ENCODE data around the gene GPC3.

The GPC3 gene

GRCh38 chrX:133611676-133612075, 373.7 kb downstream of the GPC3 start:
- Mint-ChIP-seq H3K27ac (no peak overlapping the region), H3K4me3 (no peak overlapping the region), H3K9me3 (peaks cover 4 to 15% of the 10 kb centered on the region in 2 donors), H3K27me3 (no peaks in the 10 kb centered on the region), H3K4me1 (no peaks in the 10 kb centered on the region)
- ATAC-seq (no peak), DNase-seq (no peak)

GRCh38 chrX:133610056-133610455, 375.3 kb downstream of the GPC3 start:
- no peak overlapping the region for H3K4me3 Mint-ChIP-seq
- peaks cover 4 to 15% of the 10 kb centered on the region in 2 donors for H3K9me3 Mint-ChIP-seq
- no peak for ATAC-seq
- H3K27ac Mint-ChIP-seq: no peak overlapping the region
- no peaks in the 10 kb centered on the region for H3K27me3 Mint-ChIP-seq
- H3K4me1 Mint-ChIP-seq: no peaks in the 10 kb centered on the region
- no peak for DNase-seq

- H3K27me3 Mint-ChIP-seq: no peaks in the 10 kb centered on the region
- peaks cover 4 to 6% of the 10 kb centered on the region in 2 donors for H3K9me3 Mint-ChIP-seq
- H3K27ac Mint-ChIP-seq: no peak overlapping the region
- DNase-seq: no peak
- H3K4me3 Mint-ChIP-seq: no peak overlapping the region
- no peaks in the 10 kb centered on the region for H3K4me1 Mint-ChIP-seq
- no peak for ATAC-seq
Measured at GRCh38 chrX:133609166-133609565, 376.2 kb downstream of the GPC3 start.

- Mint-ChIP-seq H3K9me3 (peaks cover 0 to 4% of the 10 kb centered on the region in 2 donors), H3K27ac (no peak overlapping the region), H3K27me3 (no peaks in the 10 kb centered on the region), H3K4me3 (no peak overlapping the region), H3K4me1 (no peaks in the 10 kb centered on the region)
- ATAC-seq: no peak
- DNase-seq: no peak
Measured at GRCh38 chrX:133608406-133608805, 377.0 kb downstream of the GPC3 start.

GRCh38 chrX:133607419-133608348, 377.7 kb downstream of the GPC3 start:
- ATAC-seq (no peak), DNase-seq (no peak)
- no peaks in the 10 kb centered on the region for H3K27me3 Mint-ChIP-seq
- no peak overlapping the region for H3K27ac Mint-ChIP-seq
- H3K9me3 Mint-ChIP-seq: peaks cover 0 to 4% of the 10 kb centered on the region in 2 donors
- H3K4me1 Mint-ChIP-seq: no peaks in the 10 kb centered on the region
- no peak overlapping the region for H3K4me3 Mint-ChIP-seq

- no peaks in the 10 kb centered on the region for H3K9me3 Mint-ChIP-seq
- H3K27me3 Mint-ChIP-seq: no peaks in the 10 kb centered on the region
- DNase-seq (no peak), ATAC-seq (no peak)
- no peaks in the 10 kb centered on the region for H3K4me1 Mint-ChIP-seq
- no peak overlapping the region for H3K27ac Mint-ChIP-seq
- no peak overlapping the region for H3K4me3 Mint-ChIP-seq
Measured at GRCh38 chrX:133606990-133607389, 378.4 kb downstream of the GPC3 start.

- Mint-ChIP-seq H3K4me1 (no peaks in the 10 kb centered on the region), H3K4me3 (no peak overlapping the region), H3K9me3 (no peaks in the 10 kb centered on the region), H3K27me3 (no peaks in the 10 kb centered on the region), H3K27ac (no peak overlapping the region)
- DNase-seq: no peak
- ATAC-seq: no peak
Measured at GRCh38 chrX:133604801-133605200, 380.6 kb downstream of the GPC3 start.

GRCh38 chrX:133602881-133603280, 382.5 kb downstream of the GPC3 start:
- H3K4me1 Mint-ChIP-seq: no peaks in the 10 kb centered on the region
- ATAC-seq (no peak), DNase-seq (no peak)
- H3K27me3 Mint-ChIP-seq: no peaks in the 10 kb centered on the region
- H3K27ac Mint-ChIP-seq: no peak overlapping the region
- no peak overlapping the region for H3K4me3 Mint-ChIP-seq
- no peaks in the 10 kb centered on the region for H3K9me3 Mint-ChIP-seq

GRCh38 chrX:133601116-133601515, 384.3 kb downstream of the GPC3 start:
- no peak for ATAC-seq
- no peak overlapping the region for H3K4me3 Mint-ChIP-seq
- no peaks in the 10 kb centered on the region for H3K9me3 Mint-ChIP-seq
- H3K27ac Mint-ChIP-seq: no peak overlapping the region
- no peaks in the 10 kb centered on the region for H3K27me3 Mint-ChIP-seq
- DNase-seq: no peak
- H3K4me1 Mint-ChIP-seq: no peaks in the 10 kb centered on the region

GRCh38 chrX:133600536-133600935, 384.9 kb downstream of the GPC3 start:
- ATAC-seq: no peak
- Mint-ChIP-seq H3K27ac (no peak overlapping the region), H3K9me3 (no peaks in the 10 kb centered on the region), H3K27me3 (no peaks in the 10 kb centered on the region), H3K4me3 (no peak overlapping the region), H3K4me1 (no peaks in the 10 kb centered on the region)
- DNase-seq: no peak

- ATAC-seq (no peak), DNase-seq (no peak)
- no peaks in the 10 kb centered on the region for H3K4me1 Mint-ChIP-seq
- no peaks in the 10 kb centered on the region for H3K27me3 Mint-ChIP-seq
- no peak overlapping the region for H3K27ac Mint-ChIP-seq
- no peaks in the 10 kb centered on the region for H3K9me3 Mint-ChIP-seq
- H3K4me3 Mint-ChIP-seq: no peak overlapping the region
Measured at GRCh38 chrX:133598601-133599335, 386.6 kb downstream of the GPC3 start.

- no peak for ATAC-seq
- H3K27me3 Mint-ChIP-seq: no peaks in the 10 kb centered on the region
- DNase-seq: no peak
- no peak overlapping the region for H3K27ac Mint-ChIP-seq
- no peak overlapping the region for H3K4me3 Mint-ChIP-seq
- H3K4me1 Mint-ChIP-seq: no peaks in the 10 kb centered on the region
- H3K9me3 Mint-ChIP-seq: no peaks in the 10 kb centered on the region
Measured at GRCh38 chrX:133594156-133594555, 391.2 kb downstream of the GPC3 start.

- ATAC-seq (no peak), DNase-seq (no peak)
- Mint-ChIP-seq H3K9me3 (no peaks in the 10 kb centered on the region), H3K27me3 (no peaks in the 10 kb centered on the region), H3K27ac (no peak overlapping the region), H3K4me3 (no peak overlapping the region), H3K4me1 (no peaks in the 10 kb centered on the region)
Measured at GRCh38 chrX:133593531-133593930, 391.9 kb downstream of the GPC3 start.

- Mint-ChIP-seq H3K27ac (no peak overlapping the region), H3K9me3 (no peaks in the 10 kb centered on the region), H3K4me1 (no peaks in the 10 kb centered on the region), H3K27me3 (no peaks in the 10 kb centered on the region), H3K4me3 (no peak overlapping the region)
- DNase-seq: no peak
- no peak for ATAC-seq
Measured at GRCh38 chrX:133590703-133591505, 394.5 kb downstream of the GPC3 start.

- no peaks in the 10 kb centered on the region for H3K9me3 Mint-ChIP-seq
- ATAC-seq (no peak), DNase-seq (no peak)
- H3K4me1 Mint-ChIP-seq: no peaks in the 10 kb centered on the region
- no peak overlapping the region for H3K4me3 Mint-ChIP-seq
- H3K27ac Mint-ChIP-seq: no peak overlapping the region
- H3K27me3 Mint-ChIP-seq: no peaks in the 10 kb centered on the region
Measured at GRCh38 chrX:133588827-133589226, 396.6 kb downstream of the GPC3 start.

All from stimulated activated naive CD8-positive, alpha-beta T cell treated with anti-CD3 and anti-CD28 coated beads, Interleukin-15, amount 100 ng/mL, for 72 hours (primary cell).